AG04449 (cell line): ENCODE measurements around the gene CDC37.

ENCODE experiments used
- CTCF ChIA-PET: fragments of 350-600 bp; formaldehyde crosslinking; extraction: SDS; loops from one replicate; lab custom pipeline; 2021; ENCODE audit warnings: antibody characterized with exemption; lab: Yijun Ruan, JAX
- POLR2A ChIA-PET: fragments of 400-600, 350-600 bp; formaldehyde crosslinking; extraction: SDS; loops from one replicate; lab custom pipeline; 2020; ENCODE audit warnings: antibody characterized with exemption, inconsistent platforms; lab: Yijun Ruan, JAX
- DNase-seq: peaks from one replicate; pipeline ENCODE4 v3.0.0-alpha.2; 2010; ENCODE audit warnings: low read depth, low spot score
- H3K4me3 ChIP-seq: 2 replicates; pipeline ENCODE4 v1.5.1; 2011; ENCODE audit warnings: low read depth, mild to moderate bottlenecking, control low read depth, low read length
- TF ChIP-seq, protein P1 (sequence below): IDR thresholded peaks from one replicate; pipeline ENCODE4 v1.5.1; 2011; ENCODE audit warnings: mild to moderate bottlenecking, moderate library complexity, low read length, control low read depth, inconsistent platforms; ENCODE audit not compliant: insufficient read depth; ENCODE audit errors: missing control alignments

The CDC37 gene

GRCh38 chr19:10439588-10439987 lies 36.2 kb upstream of the CDC37 start:
- no peak overlapping the region for H3K4me3 ChIP-seq
- ChIA-PET POLR2A (no interaction called here), CTCF (interaction anchor here (1.7 kb wide), 1 partner anchor 14 kb away, joined by 4 read pairs; no protein-coding TSS in a partner anchor)
- TF ChIP-seq, protein P1, sequence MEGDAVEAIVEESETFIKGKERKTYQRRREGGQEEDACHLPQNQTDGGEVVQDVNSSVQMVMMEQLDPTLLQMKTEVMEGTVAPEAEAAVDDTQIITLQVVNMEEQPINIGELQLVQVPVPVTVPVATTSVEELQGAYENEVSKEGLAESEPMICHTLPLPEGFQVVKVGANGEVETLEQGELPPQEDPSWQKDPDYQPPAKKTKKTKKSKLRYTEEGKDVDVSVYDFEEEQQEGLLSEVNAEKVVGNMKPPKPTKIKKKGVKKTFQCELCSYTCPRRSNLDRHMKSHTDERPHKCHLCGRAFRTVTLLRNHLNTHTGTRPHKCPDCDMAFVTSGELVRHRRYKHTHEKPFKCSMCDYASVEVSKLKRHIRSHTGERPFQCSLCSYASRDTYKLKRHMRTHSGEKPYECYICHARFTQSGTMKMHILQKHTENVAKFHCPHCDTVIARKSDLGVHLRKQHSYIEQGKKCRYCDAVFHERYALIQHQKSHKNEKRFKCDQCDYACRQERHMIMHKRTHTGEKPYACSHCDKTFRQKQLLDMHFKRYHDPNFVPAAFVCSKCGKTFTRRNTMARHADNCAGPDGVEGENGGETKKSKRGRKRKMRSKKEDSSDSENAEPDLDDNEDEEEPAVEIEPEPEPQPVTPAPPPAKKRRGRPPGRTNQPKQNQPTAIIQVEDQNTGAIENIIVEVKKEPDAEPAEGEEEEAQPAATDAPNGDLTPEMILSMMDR, result no peak
- DNase-seq, result no peak

DNA sequence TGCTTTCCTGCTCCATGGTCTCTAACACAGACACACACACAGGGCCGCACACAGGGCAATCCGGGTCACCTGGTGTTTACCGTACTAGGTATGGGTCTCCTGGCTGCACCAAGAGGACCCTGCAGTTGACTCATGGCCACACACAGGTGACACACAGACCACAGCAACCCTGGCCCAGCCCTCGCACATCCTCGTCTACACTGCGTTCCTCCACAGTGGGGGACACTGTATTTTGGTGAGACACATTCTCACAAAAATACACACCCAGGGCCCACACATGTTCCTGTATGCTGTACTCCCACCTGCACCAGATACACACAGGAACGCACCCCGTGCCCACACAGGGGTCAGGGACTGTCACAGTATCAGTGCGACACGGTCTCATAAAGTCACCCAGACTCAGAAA lies 29.8 kb upstream of the CDC37 start:
- DNase-seq, result no peak
- ChIA-PET CTCF (interaction anchor here (0.9 to 13.3 kb wide), 6 partner anchors 9 to 46 kb away, joined by 3 to 392 read pairs (median 13); partner anchors contain the start of gene CDC37), POLR2A (no interaction called here)
- TF ChIP-seq, protein P1, result no peak
- H3K4me3 ChIP-seq, result no peak overlapping the region

- peak overlapping the region; percentile 47 for H3K4me3 ChIP-seq
- DNase-seq, result no peak
- ChIA-PET POLR2A (no interaction called here), CTCF (interaction anchor here (0.9 to 13.3 kb wide), 5 partner anchors 9 to 46 kb away, joined by 3 to 392 read pairs (median 11); partner anchors contain the start of gene CDC37)
- TF ChIP-seq, protein P1, result no peak
Measured at GRCh38 chr19:10432736-10433130, 29.4 kb upstream of the CDC37 start.

GRCh38 chr19:10431943-10432735 lies 28.8 kb upstream of the CDC37 start:
- no peak for DNase-seq

DNA sequence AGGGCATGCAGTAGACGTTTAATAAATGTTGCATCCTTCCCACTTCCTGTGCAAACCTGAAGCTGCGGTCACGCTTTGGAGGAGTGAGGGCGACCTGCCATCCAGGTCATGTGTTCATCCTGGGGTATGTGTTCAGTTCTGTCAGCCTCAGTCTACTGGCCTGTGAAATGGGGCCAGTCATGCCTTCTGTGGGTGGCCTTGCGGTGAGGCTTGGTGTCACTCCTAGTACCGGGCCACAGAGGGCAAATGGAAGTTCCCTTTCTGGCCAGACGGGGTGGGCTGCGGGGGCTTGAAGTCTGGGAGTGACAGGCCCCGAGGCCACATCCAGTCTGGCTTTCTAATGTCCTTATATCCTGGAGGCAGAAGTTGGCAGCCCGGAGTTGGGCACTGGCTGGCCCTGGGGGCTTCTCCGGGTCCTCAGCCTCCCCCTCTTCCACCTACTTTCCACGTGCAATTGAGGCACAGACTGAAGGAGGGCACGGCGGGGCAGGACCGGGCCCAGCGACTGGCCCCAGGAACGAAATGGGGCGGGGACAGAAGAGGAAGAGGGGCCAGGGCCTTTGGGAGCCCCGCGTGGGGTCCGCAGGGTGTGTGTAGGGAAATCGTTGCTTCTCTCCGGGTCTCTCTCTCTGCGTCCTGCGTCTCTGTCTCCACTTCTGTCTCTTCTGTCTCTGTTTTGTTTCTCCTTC lies 28.1 kb upstream of the CDC37 start:
- no peak for DNase-seq
- POLR2A ChIA-PET, result no interaction called here
- TF ChIP-seq, protein P1, result no peak
- H3K4me3 ChIP-seq, result peak overlapping the region; percentile 57
- CTCF ChIA-PET, result interaction anchor here (1.0 to 13.3 kb wide), 5 partner anchors 7 to 22 kb away, joined by 3 to 392 read pairs (median 11); partner anchors contain the start of gene CDC37

More at GRCh38 chr19:10431943-10432735, 28.8 kb upstream of the CDC37 start:
- ChIA-PET POLR2A (no interaction called here), CTCF (interaction anchor here (0.9 to 13.3 kb wide), 6 partner anchors 8 to 47 kb away, joined by 3 to 392 read pairs (median 8); partner anchors contain the start of gene CDC37)
- TF ChIP-seq, protein P1, result no peak
- peak overlapping the region; percentile 57 for H3K4me3 ChIP-seq
